ENCODE measurements around the gene TENM4. TPM values are rescaled to one million over a fixed set of nuclear protein-coding genes. Genes with fewer than 3 reads are reported as not detected.
"Not testable (repeated sequence)": the region's sequence is repeated elsewhere in the genome, so short reads cannot be mapped to it uniquely, and the experiment has no call there.

The TENM4 gene
- total RNA-seq, 4 donors from 2014 or later, result 16.8 to 158 (median 120) TPM

DNA sequence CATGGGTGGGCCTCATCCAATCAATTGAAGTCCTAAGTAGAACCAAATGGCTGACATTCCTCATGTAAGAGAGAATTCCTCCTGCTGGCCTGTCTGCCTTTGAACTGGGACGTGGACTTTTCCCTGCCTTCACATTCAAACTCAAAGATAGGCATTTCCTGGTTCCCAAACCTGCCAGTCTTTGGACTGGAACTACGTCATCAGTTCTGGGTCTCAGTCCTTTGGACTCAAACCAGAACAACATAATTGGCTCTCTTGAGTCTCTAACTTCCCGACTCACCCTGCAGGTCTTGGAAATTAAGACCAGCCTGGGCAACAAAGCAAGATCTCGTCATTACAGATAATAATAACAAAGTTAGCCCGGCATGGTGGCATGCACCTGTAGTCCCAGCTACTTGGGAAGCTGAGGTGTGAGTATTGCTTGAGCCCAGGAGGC, 827.4 kb downstream of the TENM4 start:
- H3K27ac ChIP-seq, result no peak overlapping the region
- no peaks in the 10 kb centered on the region for H3K36me3 ChIP-seq
- 78 to 80% methylated on average over 5 of the region's 5 CpGs for WGBS, 2 donors
- H3K4me3 ChIP-seq (replicated peaks in 1 of 3), result no peak overlapping the region
- H3K4me1 ChIP-seq, result no peaks in the 10 kb centered on the region
- intact Hi-C loops (cut with DNase I), result no loop called here
- no peak for TF ChIP-seq POLR2A (IDR thresholded peaks at IDR 0.05)
- TF ChIP-seq, protein P1, sequence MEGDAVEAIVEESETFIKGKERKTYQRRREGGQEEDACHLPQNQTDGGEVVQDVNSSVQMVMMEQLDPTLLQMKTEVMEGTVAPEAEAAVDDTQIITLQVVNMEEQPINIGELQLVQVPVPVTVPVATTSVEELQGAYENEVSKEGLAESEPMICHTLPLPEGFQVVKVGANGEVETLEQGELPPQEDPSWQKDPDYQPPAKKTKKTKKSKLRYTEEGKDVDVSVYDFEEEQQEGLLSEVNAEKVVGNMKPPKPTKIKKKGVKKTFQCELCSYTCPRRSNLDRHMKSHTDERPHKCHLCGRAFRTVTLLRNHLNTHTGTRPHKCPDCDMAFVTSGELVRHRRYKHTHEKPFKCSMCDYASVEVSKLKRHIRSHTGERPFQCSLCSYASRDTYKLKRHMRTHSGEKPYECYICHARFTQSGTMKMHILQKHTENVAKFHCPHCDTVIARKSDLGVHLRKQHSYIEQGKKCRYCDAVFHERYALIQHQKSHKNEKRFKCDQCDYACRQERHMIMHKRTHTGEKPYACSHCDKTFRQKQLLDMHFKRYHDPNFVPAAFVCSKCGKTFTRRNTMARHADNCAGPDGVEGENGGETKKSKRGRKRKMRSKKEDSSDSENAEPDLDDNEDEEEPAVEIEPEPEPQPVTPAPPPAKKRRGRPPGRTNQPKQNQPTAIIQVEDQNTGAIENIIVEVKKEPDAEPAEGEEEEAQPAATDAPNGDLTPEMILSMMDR (IDR thresholded peaks at IDR 0.05), result no peak
- H3K9me3 ChIP-seq, result no peaks in the 10 kb centered on the region
- no peaks in the 10 kb centered on the region for H3K27me3 ChIP-seq
- DNase-seq, result no peak

DNA sequence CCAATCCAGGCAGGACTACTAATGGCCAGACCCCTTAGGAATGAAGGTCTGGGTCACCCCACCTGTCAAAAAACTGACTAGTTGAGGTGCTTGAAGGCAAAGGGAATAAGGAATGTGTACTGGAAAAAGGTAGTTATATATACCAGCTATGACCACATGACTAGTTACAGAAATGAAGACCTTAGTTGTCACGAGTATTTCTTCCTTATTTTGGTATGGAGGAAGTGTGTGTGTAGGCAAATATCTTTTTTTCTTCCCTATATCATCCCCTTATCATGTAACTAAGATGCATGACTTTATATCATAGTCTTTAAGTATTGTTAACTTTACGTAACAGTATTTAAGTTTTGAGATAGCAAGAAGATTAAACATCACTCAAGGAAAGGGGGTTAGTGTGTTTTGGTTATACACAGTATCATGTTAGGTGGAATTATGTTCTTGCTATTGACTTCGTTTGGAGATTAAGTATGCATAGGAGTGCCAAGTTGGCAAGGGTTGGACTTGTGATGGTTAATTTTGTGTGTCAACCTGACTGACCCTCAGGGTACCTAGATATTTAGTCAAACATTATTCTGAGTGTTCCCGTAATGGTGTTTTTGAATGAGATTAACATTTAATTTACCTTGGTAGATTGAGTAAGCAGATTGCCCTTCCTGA, 828.0 kb downstream of the TENM4 start:
- Histone ChIP-seq H3K36me3 (no peaks in the 10 kb centered on the region), H3K9me3 (no peaks in the 10 kb centered on the region), H3K27ac (no peak overlapping the region), H3K4me1 (no peaks in the 10 kb centered on the region), H3K4me3 (replicated peaks in 1 of 3) (no peak overlapping the region), H3K27me3 (no peaks in the 10 kb centered on the region)
- intact Hi-C loops (cut with DNase I), result no loop called here
- TF ChIP-seq, protein P1 (IDR thresholded peaks at IDR 0.05), result no peak
- no peak for TF ChIP-seq POLR2A (IDR thresholded peaks at IDR 0.05)
- WGBS, 2 donors, result 76 to 80% methylated on average over 4 of the region's 4 CpGs
- no peak for DNase-seq

DNA sequence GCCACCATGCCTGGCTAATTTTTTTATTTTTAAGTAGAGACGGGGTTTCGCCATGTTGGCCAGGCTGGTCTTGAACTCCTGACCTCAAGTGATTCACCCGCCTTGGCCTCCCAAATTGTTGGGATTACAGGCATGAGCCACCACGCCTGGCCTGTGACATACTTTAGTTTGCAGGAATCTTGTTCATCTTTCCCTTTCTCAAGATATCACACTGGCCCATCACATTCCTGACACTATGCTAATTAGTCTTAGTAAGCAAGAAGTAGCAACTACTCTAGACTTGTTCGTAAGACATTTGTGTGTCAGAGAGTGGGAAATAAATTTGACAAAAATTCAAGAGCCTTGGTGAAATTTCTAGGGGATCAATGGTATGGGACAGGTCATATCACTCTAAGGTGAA, 831.5 kb downstream of the TENM4 start:
- H3K4me1 ChIP-seq; H3K27ac ChIP-seq; intact Hi-C loops (cut with DNase I); DNase-seq; H3K36me3 ChIP-seq; H3K27me3 ChIP-seq; H3K4me3 ChIP-seq (replicated peaks in 1 of 3); H3K9me3 ChIP-seq: not testable (repeated sequence)
- 89 to 95% methylated on average over 5 of the region's 5 CpGs for WGBS, 2 donors

- no peaks in the 10 kb centered on the region for H3K4me1 ChIP-seq
- TF ChIP-seq, protein P1 (IDR thresholded peaks at IDR 0.05), result no peak
- no peak for TF ChIP-seq POLR2A (IDR thresholded peaks at IDR 0.05)
- H3K27ac ChIP-seq, result no peak overlapping the region
- DNase-seq, result no peak
- no peak overlapping the region for H3K4me3 ChIP-seq (replicated peaks in 1 of 3)
- no peaks in the 10 kb centered on the region for H3K36me3 ChIP-seq
- H3K27me3 ChIP-seq, result no peaks in the 10 kb centered on the region
- intact Hi-C loops (cut with DNase I), result no loop called here
- H3K9me3 ChIP-seq, result no peaks in the 10 kb centered on the region
Measured at GRCh38 chr11:78607696-78608095, 833.1 kb downstream of the TENM4 start.

DNA sequence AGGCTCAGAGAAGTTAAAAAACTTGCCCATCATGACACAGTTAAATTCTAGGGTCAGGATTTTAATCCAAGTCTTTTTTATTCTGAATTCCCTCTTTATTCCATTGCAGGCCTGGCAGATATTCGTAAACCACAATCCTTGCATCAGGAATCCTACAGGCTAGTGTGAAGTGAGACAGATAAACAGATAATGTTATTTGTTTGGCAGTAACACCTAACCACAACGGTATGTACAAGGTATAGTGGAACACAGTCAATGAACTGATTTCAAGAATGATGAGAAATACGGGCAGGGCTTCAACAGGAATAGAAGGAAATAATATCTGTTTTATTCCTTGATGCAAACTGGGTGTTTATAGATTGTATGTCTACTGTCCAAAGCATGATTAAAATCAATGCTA, 834.2 kb downstream of the TENM4 start:
- H3K9me3 ChIP-seq, result no peaks in the 10 kb centered on the region
- no peaks in the 10 kb centered on the region for H3K4me1 ChIP-seq
- no peaks in the 10 kb centered on the region for H3K36me3 ChIP-seq
- no peak overlapping the region for H3K27ac ChIP-seq
- 69 to 72% methylated on average over 3 of the region's 3 CpGs for WGBS, 2 donors
- no peak for DNase-seq
- no peaks in the 10 kb centered on the region for H3K27me3 ChIP-seq
- intact Hi-C loops (cut with DNase I), result no loop called here
- TF ChIP-seq, protein P1 (IDR thresholded peaks at IDR 0.05), result no peak
- TF ChIP-seq POLR2A (IDR thresholded peaks at IDR 0.05), result no peak
- no peak overlapping the region for H3K4me3 ChIP-seq (replicated peaks in 1 of 3)
